Ovary (tissue), 3 donors: ENCODE results near the gene TMIGD3.

Experiments
- POLR2A ChIP-seq: fragments of 450-650 bp; IDR thresholded peaks from one replicate; pipeline ENCODE4 v1.6.1; 2017; ENCODE audit warnings: antibody characterized with exemption, mild to moderate bottlenecking, moderate library complexity
- TF ChIP-seq, protein P1 (sequence below), 3 donors: fragments of 450-650 bp in 2 of 3; fragments of 200-600 bp in 1 of 3; IDR thresholded peaks; one replicate each; pipeline versions ENCODE4 v1.5.1 to v1.8.0; 2016 to 2022; ENCODE audit warnings: antibody characterized with exemption in 3 of 3, mild to moderate bottlenecking in 1 of 3
- donor health status: DM: no; HTN: no; CAD: no.

DNA sequence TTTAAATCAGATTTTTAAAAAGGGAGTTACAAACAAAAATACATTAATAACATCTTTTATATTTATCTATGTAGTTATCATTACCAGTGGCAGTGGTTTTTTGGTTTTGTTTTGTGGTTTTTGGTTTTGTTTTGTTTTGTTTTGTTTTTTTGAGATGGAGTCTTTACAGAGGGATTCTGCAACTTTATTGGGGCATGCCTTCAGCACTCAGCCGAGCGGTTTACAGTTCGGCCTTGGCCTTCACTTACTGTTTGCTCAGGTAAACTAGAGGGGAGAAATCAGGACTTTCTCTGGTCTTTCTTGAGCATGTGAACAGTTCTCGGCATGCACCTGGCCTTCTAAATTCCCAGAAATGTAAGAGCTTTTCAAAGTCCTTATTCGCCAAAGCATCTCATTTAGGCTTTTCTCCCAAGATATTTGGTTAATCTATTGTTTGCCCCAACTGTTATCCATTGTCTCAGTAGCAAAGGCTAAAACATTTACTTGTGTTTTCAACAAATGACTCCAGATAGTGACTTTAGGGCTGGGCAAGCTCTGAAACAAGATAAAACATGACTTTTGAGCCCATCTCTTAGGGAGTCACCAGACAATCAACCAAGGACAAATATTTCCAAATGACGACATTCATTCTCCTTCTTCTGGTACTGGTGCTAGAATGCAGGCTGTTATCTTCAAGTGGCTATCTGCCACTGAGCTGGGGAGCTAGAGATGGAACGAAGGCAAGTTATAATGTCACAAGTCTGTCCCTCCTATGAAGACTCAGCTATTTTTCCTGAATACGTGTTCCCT, 48.4 kb upstream of the TMIGD3 start:
- TF ChIP-seq, protein P1, sequence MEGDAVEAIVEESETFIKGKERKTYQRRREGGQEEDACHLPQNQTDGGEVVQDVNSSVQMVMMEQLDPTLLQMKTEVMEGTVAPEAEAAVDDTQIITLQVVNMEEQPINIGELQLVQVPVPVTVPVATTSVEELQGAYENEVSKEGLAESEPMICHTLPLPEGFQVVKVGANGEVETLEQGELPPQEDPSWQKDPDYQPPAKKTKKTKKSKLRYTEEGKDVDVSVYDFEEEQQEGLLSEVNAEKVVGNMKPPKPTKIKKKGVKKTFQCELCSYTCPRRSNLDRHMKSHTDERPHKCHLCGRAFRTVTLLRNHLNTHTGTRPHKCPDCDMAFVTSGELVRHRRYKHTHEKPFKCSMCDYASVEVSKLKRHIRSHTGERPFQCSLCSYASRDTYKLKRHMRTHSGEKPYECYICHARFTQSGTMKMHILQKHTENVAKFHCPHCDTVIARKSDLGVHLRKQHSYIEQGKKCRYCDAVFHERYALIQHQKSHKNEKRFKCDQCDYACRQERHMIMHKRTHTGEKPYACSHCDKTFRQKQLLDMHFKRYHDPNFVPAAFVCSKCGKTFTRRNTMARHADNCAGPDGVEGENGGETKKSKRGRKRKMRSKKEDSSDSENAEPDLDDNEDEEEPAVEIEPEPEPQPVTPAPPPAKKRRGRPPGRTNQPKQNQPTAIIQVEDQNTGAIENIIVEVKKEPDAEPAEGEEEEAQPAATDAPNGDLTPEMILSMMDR (IDR thresholded peaks at IDR 0.05) = no peak
- TF ChIP-seq POLR2A = no peak
